HG03139 (cell line): Measurements from ENCODE around the gene TEX9.
"Not testable (repeated sequence)": the region's sequence is repeated elsewhere in the genome, so short reads cannot be mapped to it uniquely, and the experiment has no call there.

Experiments used
- ATAC-seq: cut with Tn5 transposase; IDR thresholded peaks from one replicate; pipeline ENCODE4 v1.9.1; 2021; ENCODE audit not compliant: unreplicated experiment

TEX9 gene

GRCh38 chr15:56361987-56362386 is 3.2 kb upstream of the TEX9 start:
- no peak for ATAC-seq

DNA sequence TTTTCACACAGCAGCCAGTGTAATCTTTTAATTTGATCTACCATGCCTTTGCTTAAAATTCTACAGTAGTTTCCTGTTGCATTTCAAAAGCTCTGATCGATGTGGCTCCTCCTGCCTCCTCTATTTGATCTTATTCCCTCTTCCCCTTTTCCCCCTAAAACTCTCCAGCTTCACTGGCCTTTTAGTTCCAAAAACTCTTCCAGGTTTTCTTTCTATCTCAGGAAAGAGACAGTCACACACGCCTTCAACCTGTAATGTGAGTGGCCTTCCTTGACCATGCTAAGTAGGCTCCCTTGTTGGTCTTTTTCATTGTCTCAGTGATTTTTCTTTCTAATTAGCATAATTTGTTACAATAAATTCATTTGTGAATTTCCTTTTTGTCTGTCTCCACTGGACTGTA is 985 bp downstream of the TEX9 start:
- no peak for ATAC-seq

DNA sequence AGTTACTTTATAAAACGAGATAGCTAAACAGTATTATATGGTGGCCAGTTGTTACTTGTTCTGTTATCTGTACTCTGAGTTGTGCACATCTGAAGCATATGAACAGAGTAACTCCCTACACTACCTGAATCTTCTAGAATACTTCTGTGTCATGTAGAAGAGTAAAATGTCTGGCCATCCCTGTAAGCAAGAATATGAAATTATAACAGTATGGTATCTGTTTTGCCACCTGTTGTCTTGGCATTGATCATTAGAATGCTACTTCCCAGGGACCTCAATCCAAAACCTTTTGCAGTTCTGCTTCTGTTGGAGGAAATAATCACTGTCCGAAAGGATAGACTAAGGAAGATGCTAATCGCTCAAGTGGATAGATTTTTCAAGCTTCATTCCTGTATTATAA is 1.9 kb downstream of the TEX9 start:
- no peak for ATAC-seq

GRCh38 chr15:56369234-56369633 is 4.0 kb downstream of the TEX9 start:
- ATAC-seq = no peak

GRCh38 chr15:56371495-56372147 is 6.4 kb downstream of the TEX9 start:
- peak; percentile 92 for ATAC-seq

DNA sequence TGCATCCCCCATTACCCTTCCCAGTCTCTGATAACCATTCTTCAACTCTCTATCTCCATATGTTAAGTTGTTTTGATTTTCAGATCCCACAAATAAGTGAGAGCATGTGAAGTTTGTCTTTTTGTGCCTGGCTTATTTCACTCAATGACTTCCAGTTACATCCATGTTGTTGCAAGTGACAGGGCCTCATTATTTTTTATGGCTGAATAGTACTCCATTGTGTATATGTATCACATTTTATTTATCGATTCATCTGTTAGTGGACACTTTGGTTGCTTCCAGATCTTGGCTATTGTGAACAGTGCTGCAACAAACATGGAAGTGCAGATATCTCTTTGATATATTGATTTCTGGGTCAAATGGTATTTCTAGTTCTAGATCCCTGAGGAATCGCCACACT is 9.5 kb downstream of the TEX9 start:
- not testable (repeated sequence) for ATAC-seq

DNA sequence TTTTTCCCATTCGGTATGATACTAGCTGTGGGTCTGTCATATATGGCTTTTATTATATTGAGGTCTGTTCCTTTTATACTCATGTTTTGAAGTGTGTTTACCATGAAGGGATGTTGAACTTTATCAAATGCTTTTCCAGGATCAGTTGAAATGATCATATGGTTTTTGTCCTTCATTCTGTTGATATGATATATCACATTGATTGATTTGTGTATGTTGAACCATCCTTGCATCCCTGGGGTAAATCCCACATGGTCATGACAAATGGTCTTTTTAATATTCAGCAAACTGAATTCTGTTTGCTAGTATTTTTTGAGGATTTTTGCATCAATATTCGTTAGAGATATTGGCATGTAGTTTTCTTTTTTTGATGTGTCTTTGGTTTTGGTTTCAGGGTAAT is 12.6 kb downstream of the TEX9 start:
- ATAC-seq = not testable (repeated sequence)

- no peak for ATAC-seq
Measured at GRCh38 chr15:56383010-56383409, 17.8 kb downstream of the TEX9 start.

- no peak for ATAC-seq
Measured at GRCh38 chr15:56385908-56386307, 20.7 kb downstream of the TEX9 start.

- ATAC-seq = no peak
Measured at GRCh38 chr15:56390739-56391267, 25.6 kb downstream of the TEX9 start.

DNA sequence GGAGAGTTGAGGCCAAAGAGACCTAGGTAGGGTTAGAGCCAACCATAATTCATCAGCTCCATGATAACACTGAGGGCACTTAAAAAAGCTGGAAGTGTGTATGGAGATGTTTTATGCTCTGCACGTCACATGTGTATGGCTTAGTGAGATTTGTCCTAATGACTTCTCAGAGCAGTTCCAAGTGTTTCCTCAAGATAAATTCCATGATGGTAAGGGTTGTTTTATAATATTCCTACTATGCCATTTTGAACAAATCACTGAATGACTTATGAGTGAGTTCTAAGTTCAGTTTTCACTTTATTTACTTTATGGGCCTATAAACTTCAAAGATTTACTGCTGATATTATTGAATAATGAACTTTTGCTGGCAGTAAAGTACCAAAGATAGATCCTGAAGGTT is 28.1 kb downstream of the TEX9 start:
- no peak for ATAC-seq

GRCh38 chr15:56394909-56395308 is 29.7 kb downstream of the TEX9 start:
- no peak for ATAC-seq

GRCh38 chr15:56397325-56397724 is 32.1 kb downstream of the TEX9 start:
- ATAC-seq = not testable (repeated sequence)

- not testable (repeated sequence) for ATAC-seq
Measured at GRCh38 chr15:56399209-56399608, 34.0 kb downstream of the TEX9 start.

DNA sequence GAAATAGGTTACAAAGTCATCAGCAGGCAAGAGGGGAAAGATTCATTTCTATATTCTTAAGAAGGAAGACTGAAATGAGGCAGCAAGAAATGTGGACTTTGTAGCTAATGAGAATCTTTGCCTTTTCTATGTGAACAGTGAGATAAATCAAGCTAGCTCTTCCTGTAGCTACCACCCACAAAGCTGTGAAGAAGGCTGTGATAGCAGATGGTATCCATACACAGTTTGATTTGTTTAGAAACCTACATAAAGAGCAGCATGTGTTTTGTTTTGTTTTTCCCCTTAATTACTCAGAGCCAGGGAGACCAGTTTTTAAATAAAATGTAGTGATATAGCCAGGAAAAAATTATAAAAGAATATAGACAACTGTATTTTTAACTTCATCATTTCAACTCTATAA is 45.5 kb downstream of the TEX9 start:
- ATAC-seq = no peak

- no peak for ATAC-seq
Measured at GRCh38 chr15:56411122-56411749, 46.0 kb downstream of the TEX9 start.

DNA sequence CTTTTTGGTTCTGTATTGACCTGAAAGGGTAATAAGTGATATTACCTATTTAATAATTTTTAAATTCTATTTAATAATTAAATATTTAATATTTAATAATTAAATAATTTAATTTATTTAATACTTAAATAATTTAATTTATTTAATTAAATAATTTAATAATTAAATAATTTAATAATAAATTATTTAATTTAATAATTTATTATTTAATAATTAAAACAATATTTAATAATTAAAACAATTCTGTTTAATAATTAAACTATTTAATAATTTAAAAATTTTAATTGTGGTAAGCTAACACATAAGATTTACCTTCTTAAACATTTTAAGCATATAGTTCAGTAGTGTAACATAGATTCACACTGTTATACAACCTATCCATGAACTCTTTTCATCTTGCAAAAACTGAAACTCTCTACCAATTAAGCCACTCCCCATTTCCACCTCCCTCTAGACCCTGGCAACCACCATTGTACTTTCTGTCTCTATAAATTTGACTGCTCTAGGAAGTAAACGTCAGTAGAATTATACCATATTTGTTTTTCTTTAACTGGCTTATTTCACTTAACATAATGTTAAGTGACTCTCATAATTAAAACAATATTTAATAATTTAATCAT is 48.0 kb downstream of the TEX9 start:
- not testable (repeated sequence) for ATAC-seq

DNA sequence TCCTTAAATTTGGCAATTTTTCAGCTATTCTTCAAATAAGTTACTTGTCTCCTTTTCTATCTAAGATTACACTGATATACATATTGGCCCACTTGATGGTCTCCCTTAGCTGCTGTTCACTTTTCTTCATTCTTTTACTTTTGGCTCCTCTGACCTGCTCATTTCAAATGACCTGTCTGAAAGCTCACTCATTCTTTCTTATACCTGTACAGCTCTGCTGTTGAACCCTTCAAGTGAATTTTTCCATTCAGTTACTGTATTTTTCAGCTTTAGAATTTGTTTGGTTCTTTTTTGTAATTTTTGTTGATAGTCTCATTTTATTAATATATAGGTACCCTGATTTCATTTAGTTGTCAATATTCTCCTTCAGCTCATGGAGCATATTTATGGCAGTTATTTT is 60.0 kb downstream of the TEX9 start:
- ATAC-seq = no peak

DNA sequence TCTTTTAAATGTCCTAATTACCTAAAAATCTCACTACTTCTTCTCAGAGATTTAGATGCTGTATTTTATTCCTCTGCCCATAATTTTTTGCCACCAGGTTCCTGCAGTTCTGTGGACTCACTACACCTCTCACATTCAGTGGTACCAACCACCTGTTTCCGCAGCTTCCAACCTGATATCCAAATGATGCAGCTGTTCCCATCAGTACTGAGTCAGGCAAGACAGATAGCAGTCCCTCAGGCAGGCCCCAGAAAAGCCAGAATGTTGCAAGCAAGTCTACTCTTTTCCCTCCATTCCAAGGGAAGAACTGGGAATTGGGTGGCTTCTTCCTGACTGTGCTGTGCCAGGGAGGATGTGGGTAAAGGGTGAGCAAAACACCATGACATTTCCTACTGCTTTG is 60.8 kb downstream of the TEX9 start:
- ATAC-seq = no peak

DNA sequence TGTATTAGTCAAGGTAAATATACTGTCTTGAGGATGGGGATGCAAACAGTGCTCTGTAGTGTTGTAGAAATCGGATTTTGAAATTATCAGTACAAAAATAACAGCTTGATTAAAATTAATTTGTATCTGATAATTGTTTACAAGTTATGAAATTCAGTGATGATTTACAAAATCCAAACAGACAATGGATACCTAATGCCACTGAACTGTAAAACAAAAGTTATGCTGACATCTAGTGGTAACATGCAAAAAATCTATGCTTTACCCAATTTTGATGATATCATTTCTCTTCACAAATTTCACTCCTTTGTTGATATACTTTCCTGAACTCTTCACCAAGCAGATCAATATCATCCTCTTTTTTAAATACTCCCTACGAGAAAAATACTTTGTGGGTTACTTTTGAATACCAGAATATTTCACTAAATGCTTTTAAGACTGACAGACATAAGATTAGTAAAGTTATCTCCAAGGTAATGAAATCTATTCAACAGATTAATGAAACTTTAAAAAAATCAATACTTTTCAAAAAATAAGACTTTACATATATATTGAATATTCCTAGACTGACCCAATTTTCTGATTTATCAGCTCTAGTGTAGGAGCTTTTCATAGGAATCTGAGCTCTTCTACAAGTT is 63.7 kb downstream of the TEX9 start:
- ATAC-seq = no peak

- ATAC-seq = no peak
Measured at GRCh38 chr15:56432304-56432703, 67.1 kb downstream of the TEX9 start.
